GM15510 (cell line): ENCODE results near the gene ATP10A.

Experiments used
- POLR2A ChIP-seq: IDR thresholded peaks from 3 replicates; pipeline ENCODE4 v1.6.1; 2011; ENCODE audit warnings: borderline replicate concordance; ENCODE audit not compliant: insufficient read length; ENCODE audit errors: extremely low read depth

ATP10A gene

DNA sequence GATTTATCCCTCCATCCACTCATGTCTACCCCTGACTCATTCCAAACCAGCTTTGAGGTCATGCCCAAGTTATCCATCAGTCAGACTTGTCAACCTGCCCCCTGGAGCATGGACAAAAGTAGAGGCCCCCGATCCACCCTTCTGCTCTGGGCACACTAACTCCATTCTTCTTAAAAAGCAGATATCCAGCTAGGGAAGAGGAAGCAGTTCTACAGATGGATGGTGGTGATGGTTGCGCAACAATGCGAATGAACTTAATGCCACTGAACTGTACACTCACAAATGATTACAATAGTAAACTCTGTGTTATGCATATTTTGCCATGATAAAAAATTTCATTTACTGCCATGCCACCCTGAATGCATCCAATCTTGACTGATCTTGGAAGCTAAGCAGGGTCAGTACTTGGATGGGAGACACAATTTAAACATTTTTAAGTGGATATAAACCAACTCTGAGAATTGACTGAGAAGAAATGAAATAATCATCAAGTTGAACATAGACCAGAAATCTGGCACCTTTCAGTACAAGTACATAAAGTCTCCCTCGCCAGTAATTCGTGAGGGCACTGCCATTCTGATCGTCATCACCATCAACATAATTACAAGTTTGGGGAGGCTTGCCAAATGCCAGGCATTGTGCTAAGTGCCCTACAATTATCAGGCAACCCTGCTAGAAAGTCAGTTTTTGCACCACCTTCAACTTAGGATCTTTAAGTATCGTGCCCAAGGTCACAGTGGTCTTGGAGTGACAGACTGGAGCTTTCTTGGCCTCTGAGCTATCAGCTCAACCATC lies 124.8 kb downstream of the ATP10A start:
- no peak for TF ChIP-seq POLR2A

- TF ChIP-seq POLR2A, result no peak
Observed at GRCh38 chr15:25737218-25737643, 125.9 kb downstream of the ATP10A start.

DNA sequence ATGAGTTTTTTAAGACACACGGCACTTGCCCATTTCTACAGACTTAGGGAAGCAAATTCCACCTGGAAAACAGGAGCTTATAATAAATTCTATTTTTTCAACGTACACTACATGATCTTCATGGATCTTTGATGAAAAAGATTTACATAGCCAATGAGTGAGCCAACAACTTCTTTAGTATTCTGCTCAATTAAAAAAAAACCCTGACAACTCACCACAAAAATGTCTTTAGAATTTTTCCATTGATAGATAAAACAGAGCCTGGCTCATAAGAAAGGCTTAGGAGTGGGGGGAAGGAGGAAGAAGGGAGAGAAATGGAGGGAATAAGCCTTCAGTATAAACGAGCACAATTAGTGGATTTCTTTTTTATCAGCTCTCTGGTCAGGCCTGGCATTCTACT lies 126.7 kb downstream of the ATP10A start:
- no peak for TF ChIP-seq POLR2A

GRCh38 chr15:25735550-25736384 lies 127.4 kb downstream of the ATP10A start:
- TF ChIP-seq POLR2A, result no peak

DNA sequence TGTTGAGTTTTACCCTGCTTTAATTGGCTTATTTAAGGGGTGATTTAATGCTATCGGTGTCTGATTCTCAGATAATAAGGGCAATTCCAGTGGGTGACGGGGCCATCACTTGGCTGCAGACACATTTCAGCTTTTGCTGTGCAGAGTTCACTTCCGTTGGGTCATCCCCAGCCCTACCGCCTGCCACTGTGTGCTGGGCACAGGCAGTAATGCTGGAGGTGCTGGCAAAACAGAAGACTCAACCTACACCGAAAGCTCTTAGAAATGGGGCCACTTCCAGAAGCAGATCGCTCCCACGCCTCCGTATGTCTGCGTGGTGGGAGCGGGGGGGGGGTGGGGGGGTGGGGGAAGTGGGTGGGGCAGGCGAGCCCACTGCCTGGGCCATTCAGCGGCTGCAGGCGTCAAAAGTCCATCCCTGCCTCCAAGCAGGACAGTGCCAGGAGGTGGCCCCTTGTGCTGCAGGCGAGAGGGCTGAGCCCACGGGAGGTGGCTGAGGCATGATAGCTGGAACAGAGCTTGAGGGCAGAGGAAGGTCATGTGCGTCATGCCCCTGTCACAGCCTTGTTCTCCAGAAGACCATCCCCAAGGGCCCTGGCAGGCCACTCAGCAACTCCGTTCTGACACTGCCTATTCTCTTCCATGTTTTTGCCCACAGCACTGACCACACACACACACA lies 128.3 kb downstream of the ATP10A start:
- no peak for TF ChIP-seq POLR2A

DNA sequence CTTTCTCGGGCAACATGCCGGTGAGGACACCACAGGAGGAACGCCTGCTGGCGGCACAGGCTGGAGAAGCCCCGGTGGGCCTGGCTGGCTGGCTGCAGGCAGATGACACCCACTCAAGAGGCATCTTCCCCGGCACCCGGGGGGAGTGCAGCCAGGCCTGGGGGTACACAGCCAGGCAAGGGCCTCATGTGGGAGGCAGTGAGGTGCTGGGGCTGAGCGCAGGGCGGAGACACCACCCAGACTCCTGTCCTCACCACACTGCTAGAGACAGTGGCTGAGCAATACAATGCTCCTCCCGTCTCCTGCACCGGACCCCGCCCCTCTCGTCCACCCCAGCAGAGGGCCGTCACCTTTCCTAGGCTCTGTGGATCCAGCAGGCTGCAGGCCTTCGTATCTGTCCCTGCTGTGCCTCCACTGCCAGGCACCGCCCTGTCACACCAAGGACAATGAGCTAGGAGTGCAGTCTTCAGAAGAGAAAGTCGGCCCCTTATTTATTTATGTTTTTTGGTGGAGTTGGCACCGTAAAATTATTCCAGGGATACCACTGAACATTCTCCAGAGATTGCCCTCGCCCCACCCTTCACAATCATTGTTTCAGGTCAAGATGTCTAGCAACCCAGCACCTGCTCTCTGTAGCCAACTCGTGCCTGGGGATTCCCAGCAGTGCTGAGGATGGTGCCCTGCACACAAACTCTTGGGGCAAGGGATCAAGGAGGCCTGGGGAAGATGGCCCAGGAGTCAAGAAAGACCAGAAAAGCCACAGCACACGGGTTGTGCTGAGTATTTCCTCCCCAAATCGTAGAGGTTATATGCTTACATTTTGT lies 129.1 kb downstream of the ATP10A start:
- no peak for TF ChIP-seq POLR2A

GRCh38 chr15:25733036-25733855 lies 129.9 kb downstream of the ATP10A start:
- TF ChIP-seq POLR2A, result no peak

- no peak for TF ChIP-seq POLR2A
Observed at GRCh38 chr15:25732191-25732590, 130.9 kb downstream of the ATP10A start.

- TF ChIP-seq POLR2A, result no peak
Observed at GRCh38 chr15:25731411-25731810, 131.7 kb downstream of the ATP10A start.

DNA sequence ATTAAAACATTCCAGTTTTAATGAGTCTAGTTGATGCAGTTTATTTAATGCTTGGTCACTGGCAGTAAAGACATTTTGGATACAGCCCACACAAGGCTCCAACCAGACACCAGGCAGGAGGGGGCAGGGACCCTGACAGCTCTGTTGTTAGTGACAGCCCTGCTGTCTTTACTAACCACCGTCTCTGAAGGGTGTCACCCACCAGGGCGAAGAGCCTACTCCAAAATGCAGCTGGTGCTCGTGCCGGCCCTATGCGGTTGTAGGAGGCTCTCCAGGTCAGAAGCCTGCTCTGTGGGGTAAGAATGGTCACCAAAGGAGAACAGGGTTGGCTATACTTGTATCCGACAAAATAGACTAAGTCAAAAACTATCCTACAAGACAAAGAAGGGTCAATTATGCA lies 132.2 kb downstream of the ATP10A start:
- TF ChIP-seq POLR2A, result no peak

DNA sequence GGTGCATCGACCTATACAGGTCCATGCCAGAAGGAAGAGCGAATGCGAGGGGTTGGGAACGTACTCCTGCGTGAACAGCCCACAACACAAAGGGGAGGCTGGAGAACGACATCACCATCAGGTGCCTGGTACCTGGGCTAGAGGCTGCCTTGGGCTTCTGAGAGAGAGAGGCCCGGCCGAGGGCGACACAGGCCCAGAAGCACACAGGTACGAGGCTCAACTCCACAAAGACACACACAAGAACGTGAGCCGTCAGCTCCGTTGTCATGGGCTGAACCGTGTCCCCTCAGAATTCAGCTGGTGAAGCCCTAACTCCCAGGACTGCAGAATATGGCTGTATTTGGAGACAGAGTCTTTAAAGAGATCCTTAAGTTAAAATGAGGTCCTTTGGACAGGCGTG lies 134.3 kb downstream of the ATP10A start:
- no peak for TF ChIP-seq POLR2A

GRCh38 chr15:25727867-25728600 lies 135.1 kb downstream of the ATP10A start:
- TF ChIP-seq POLR2A, result no peak

GRCh38 chr15:25727116-25727515 lies 136.0 kb downstream of the ATP10A start:
- TF ChIP-seq POLR2A, result no peak

- no peak for TF ChIP-seq POLR2A
Observed at GRCh38 chr15:25725758-25726157, 137.4 kb downstream of the ATP10A start.

DNA sequence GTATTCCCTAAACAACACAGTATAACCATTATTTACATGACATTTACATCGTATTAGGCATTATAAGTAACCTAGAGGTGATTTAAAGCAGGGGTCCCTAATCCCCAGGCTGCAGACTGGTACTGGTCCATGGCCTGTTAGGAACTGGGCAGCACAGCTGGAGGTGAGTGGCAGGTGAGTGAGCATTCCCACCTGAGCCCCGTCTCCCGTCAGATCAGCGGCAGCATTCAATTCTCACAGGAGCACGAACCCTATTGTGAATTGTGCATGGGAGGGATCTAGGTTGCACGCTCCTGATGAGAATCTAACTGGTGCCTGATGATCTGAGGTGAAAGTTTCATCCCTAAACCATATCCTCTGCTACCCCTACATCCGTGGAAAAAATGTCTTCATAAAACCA lies 138.2 kb downstream of the ATP10A start:
- no peak for TF ChIP-seq POLR2A
